ENCODE measurements around the gene KSR1.

The KSR1 gene

GRCh38 chr17:27564463-27564862 lies 108.2 kb downstream of the KSR1 start:
- Histone ChIP-seq H3K27me3 (ENCODE audit: low read depth, low read length) (no peaks in the 10 kb centered on the region), H3K27ac (ENCODE audit: low read length) (no peak overlapping the region), H3K36me3 (ENCODE audit: control insufficient read depth in 1 of 2, insufficient read depth in 2 of 2, low read length in 2 of 2) (no peaks in the 10 kb centered on the region), H3K9me3 (ENCODE audit: control insufficient read depth in 1 of 2, low read length in 2 of 2) (no peaks in the 10 kb centered on the region), H3K4me3 (ENCODE audit: low read depth in 1 of 2, low read length in 2 of 2) (no peak overlapping the region), H3K4me1 (ENCODE audit: control insufficient read depth in 1 of 2, insufficient read depth in 2 of 2, low read length in 2 of 2) (peaks cover 8 to 14% of the 10 kb centered on the region in 2 donors)

- Histone ChIP-seq H3K36me3 (ENCODE audit: control insufficient read depth in 1 of 2, insufficient read depth in 2 of 2, low read length in 2 of 2) (no peaks in the 10 kb centered on the region), H3K4me1 (ENCODE audit: control insufficient read depth in 1 of 2, insufficient read depth in 2 of 2, low read length in 2 of 2) (no peaks in the 10 kb centered on the region), H3K27ac (ENCODE audit: low read length) (no peak overlapping the region), H3K4me3 (ENCODE audit: low read depth in 1 of 2, low read length in 2 of 2) (no peak overlapping the region), H3K27me3 (ENCODE audit: low read depth, low read length) (no peaks in the 10 kb centered on the region), H3K9me3 (ENCODE audit: control insufficient read depth in 1 of 2, low read length in 2 of 2) (no peaks in the 10 kb centered on the region)
Measured at GRCh38 chr17:27565874-27566670, 109.8 kb downstream of the KSR1 start.

- Histone ChIP-seq H3K4me1 (ENCODE audit: control insufficient read depth in 1 of 2, insufficient read depth in 2 of 2, low read length in 2 of 2) (no peaks in the 10 kb centered on the region), H3K27me3 (ENCODE audit: low read depth, low read length) (no peaks in the 10 kb centered on the region), H3K36me3 (ENCODE audit: control insufficient read depth in 1 of 2, insufficient read depth in 2 of 2, low read length in 2 of 2) (no peaks in the 10 kb centered on the region), H3K9me3 (ENCODE audit: control insufficient read depth in 1 of 2, low read length in 2 of 2) (no peaks in the 10 kb centered on the region), H3K27ac (ENCODE audit: low read length) (no peak overlapping the region), H3K4me3 (ENCODE audit: low read depth in 1 of 2, low read length in 2 of 2) (no peak overlapping the region)
Measured at GRCh38 chr17:27566671-27567562, 110.7 kb downstream of the KSR1 start.

- Histone ChIP-seq H3K27ac (ENCODE audit: low read length) (no peak overlapping the region), H3K4me3 (ENCODE audit: low read depth in 1 of 2, low read length in 2 of 2) (no peak overlapping the region), H3K4me1 (ENCODE audit: control insufficient read depth in 1 of 2, insufficient read depth in 2 of 2, low read length in 2 of 2) (no peaks in the 10 kb centered on the region), H3K9me3 (ENCODE audit: control insufficient read depth in 1 of 2, low read length in 2 of 2) (no peaks in the 10 kb centered on the region), H3K36me3 (ENCODE audit: control insufficient read depth in 1 of 2, insufficient read depth in 2 of 2, low read length in 2 of 2) (no peaks in the 10 kb centered on the region), H3K27me3 (ENCODE audit: low read depth, low read length) (no peaks in the 10 kb centered on the region)
Measured at GRCh38 chr17:27567563-27567859, 111.3 kb downstream of the KSR1 start.

- no peaks in the 10 kb centered on the region for H3K4me1 ChIP-seq (ENCODE audit: control insufficient read depth in 1 of 2, insufficient read depth in 2 of 2, low read length in 2 of 2)
- no peak overlapping the region for H3K27ac ChIP-seq (ENCODE audit: low read length)
- H3K9me3 ChIP-seq (ENCODE audit: control insufficient read depth in 1 of 2, low read length in 2 of 2) = no peaks in the 10 kb centered on the region
- H3K4me3 ChIP-seq (ENCODE audit: low read depth in 1 of 2, low read length in 2 of 2) = no peak overlapping the region
- no peaks in the 10 kb centered on the region for H3K36me3 ChIP-seq (ENCODE audit: control insufficient read depth in 1 of 2, insufficient read depth in 2 of 2, low read length in 2 of 2)
- no peaks in the 10 kb centered on the region for H3K27me3 ChIP-seq (ENCODE audit: low read depth, low read length)
Measured at GRCh38 chr17:27568216-27568615, 112.0 kb downstream of the KSR1 start.

- Histone ChIP-seq H3K4me1 (ENCODE audit: control insufficient read depth in 1 of 2, insufficient read depth in 2 of 2, low read length in 2 of 2) (no peaks in the 10 kb centered on the region), H3K27me3 (ENCODE audit: low read depth, low read length) (no peaks in the 10 kb centered on the region), H3K9me3 (ENCODE audit: control insufficient read depth in 1 of 2, low read length in 2 of 2) (no peaks in the 10 kb centered on the region), H3K27ac (ENCODE audit: low read length) (no peak overlapping the region), H3K4me3 (ENCODE audit: low read depth in 1 of 2, low read length in 2 of 2) (no peak overlapping the region), H3K36me3 (ENCODE audit: control insufficient read depth in 1 of 2, insufficient read depth in 2 of 2, low read length in 2 of 2) (no peaks in the 10 kb centered on the region)
Measured at GRCh38 chr17:27568811-27569210, 112.6 kb downstream of the KSR1 start.

- Histone ChIP-seq H3K27ac (ENCODE audit: low read length) (no peak overlapping the region), H3K4me1 (ENCODE audit: control insufficient read depth in 1 of 2, insufficient read depth in 2 of 2, low read length in 2 of 2) (no peaks in the 10 kb centered on the region)
Measured at GRCh38 chr17:27569257-27569722, 113.0 kb downstream of the KSR1 start.

GRCh38 chr17:27569884-27570577 lies 113.8 kb downstream of the KSR1 start:
- no peaks in the 10 kb centered on the region for H3K36me3 ChIP-seq (ENCODE audit: control insufficient read depth in 1 of 2, insufficient read depth in 2 of 2, low read length in 2 of 2)
- H3K4me1 ChIP-seq (ENCODE audit: control insufficient read depth in 1 of 2, insufficient read depth in 2 of 2, low read length in 2 of 2) = no peaks in the 10 kb centered on the region
- H3K27me3 ChIP-seq (ENCODE audit: low read depth, low read length) = no peaks in the 10 kb centered on the region
- no peak overlapping the region for H3K27ac ChIP-seq (ENCODE audit: low read length)
- H3K4me3 ChIP-seq (ENCODE audit: low read depth in 1 of 2, low read length in 2 of 2) = no peak overlapping the region
- no peaks in the 10 kb centered on the region for H3K9me3 ChIP-seq (ENCODE audit: control insufficient read depth in 1 of 2, low read length in 2 of 2)

More at GRCh38 chr17:27569257-27569722, 113.0 kb downstream of the KSR1 start:
- Histone ChIP-seq H3K36me3 (ENCODE audit: control insufficient read depth in 1 of 2, insufficient read depth in 2 of 2, low read length in 2 of 2) (no peaks in the 10 kb centered on the region), H3K27me3 (ENCODE audit: low read depth, low read length) (no peaks in the 10 kb centered on the region), H3K9me3 (ENCODE audit: control insufficient read depth in 1 of 2, low read length in 2 of 2) (no peaks in the 10 kb centered on the region), H3K4me3 (ENCODE audit: low read depth in 1 of 2, low read length in 2 of 2) (no peak overlapping the region)

- Histone ChIP-seq H3K36me3 (ENCODE audit: control insufficient read depth in 1 of 2, insufficient read depth in 2 of 2, low read length in 2 of 2) (no peaks in the 10 kb centered on the region), H3K27ac (ENCODE audit: low read length) (no peak overlapping the region), H3K9me3 (ENCODE audit: control insufficient read depth in 1 of 2, low read length in 2 of 2) (no peaks in the 10 kb centered on the region), H3K4me3 (ENCODE audit: low read depth in 1 of 2, low read length in 2 of 2) (no peak overlapping the region), H3K4me1 (ENCODE audit: control insufficient read depth in 1 of 2, insufficient read depth in 2 of 2, low read length in 2 of 2) (no peaks in the 10 kb centered on the region), H3K27me3 (ENCODE audit: low read depth, low read length) (no peaks in the 10 kb centered on the region)
Measured at GRCh38 chr17:27570578-27570914, 114.3 kb downstream of the KSR1 start.

GRCh38 chr17:27571563-27572352 lies 115.5 kb downstream of the KSR1 start:
- no peaks in the 10 kb centered on the region for H3K36me3 ChIP-seq (ENCODE audit: control insufficient read depth in 1 of 2, insufficient read depth in 2 of 2, low read length in 2 of 2)
- no peak overlapping the region for H3K4me3 ChIP-seq (ENCODE audit: low read depth in 1 of 2, low read length in 2 of 2)
- H3K27ac ChIP-seq (ENCODE audit: low read length) = no peak overlapping the region
- H3K4me1 ChIP-seq (ENCODE audit: control insufficient read depth in 1 of 2, insufficient read depth in 2 of 2, low read length in 2 of 2) = peaks cover 0 to 5% of the 10 kb centered on the region in 2 donors
- H3K27me3 ChIP-seq (ENCODE audit: low read depth, low read length) = no peaks in the 10 kb centered on the region
- H3K9me3 ChIP-seq (ENCODE audit: control insufficient read depth in 1 of 2, low read length in 2 of 2) = no peaks in the 10 kb centered on the region
